Upper lobe of left lung (tissue), 6 donors: ENCODE data around the gene SORBS2. TPM values are rescaled to one million over a fixed set of nuclear protein-coding genes. Genes with fewer than 3 reads are reported as not detected.

ENCODE experiments used
- ATAC-seq, 2 donors: fragments of 200-7000 bp; cut with Tn5 transposase; one replicate each; pipeline ENCODE4 v1.9.1; 2022; ENCODE audit warnings: mild to moderate bottlenecking in 2 of 2, moderate library complexity in 2 of 2; ENCODE audit not compliant: low FRiP score in 2 of 2
- DNase-seq, 2 donors: peaks; one replicate each; pipeline ENCODE4 v3.0.0-alpha.2; 2019 to 2020
- H3K27ac ChIP-seq, 4 donors: fragments of 200-600 bp; sonication (generic); one replicate each; pipeline ENCODE4 v1.5.1; 2016 to 2019
- H3K27me3 ChIP-seq, 4 donors: fragments of 200-600 bp; sonication (generic); one replicate each; pipeline ENCODE4 v1.5.1; 2017 to 2019
- H3K36me3 ChIP-seq, 4 donors: fragments of 200-600 bp; sonication (generic); one replicate each; pipeline ENCODE4 v1.5.1; 2016 to 2019
- H3K4me1 ChIP-seq, 4 donors: fragments of 200-600 bp; sonication (generic); one replicate each; pipeline ENCODE4 v1.5.1; 2018 to 2019
- H3K4me3 ChIP-seq, 4 donors: fragments of 200-600 bp; sonication (generic); one replicate each; pipeline ENCODE4 v1.5.1; 2017 to 2019; ENCODE audit warnings: mild to moderate bottlenecking in 2 of 4, moderate library complexity in 1 of 4
- H3K9me3 ChIP-seq, 4 donors: fragments of 200-600 bp; sonication (generic); one replicate each; pipeline ENCODE4 v1.5.1; 2018 to 2019
- EP300 ChIP-seq, 4 donors: sonication (generic); formaldehyde crosslinking; IDR thresholded peaks; one replicate each; pipeline ENCODE4 v1.5.1; 2017; ENCODE audit warnings: antibody characterized with exemption in 4 of 4, control low read depth in 2 of 4
- POLR2A ChIP-seq, 4 donors: fragments of 450-650 bp; IDR thresholded peaks; one replicate each; pipeline ENCODE4 v1.5.1; 2016 to 2017; ENCODE audit warnings: antibody characterized with exemption in 4 of 4, mild to moderate bottlenecking in 2 of 4
- POLR2AphosphoS5 ChIP-seq, 2 donors: sonication (generic); formaldehyde crosslinking; IDR thresholded peaks; one replicate each; pipeline ENCODE4 v1.5.1; 2017; ENCODE audit warnings: antibody characterized with exemption in 2 of 2
- WGBS, 2 donors: methylation state at CpG; one replicate each; pipeline ENCODE4 v1.1.5; 2017 to 2018; 5-methylcytosine and 5-hydroxymethylcytosine counted together
- total RNA-seq, 6 donors: library from RNA; depleted of rRNA in 4 of 6; stranded (reverse); fragments of >200 nt in 4 of 6; gene quantifications; one replicate each; pipeline versions ENCODE4 v1.1.0 to v1.2.1, GENCODE V29; 2016 to 2021
- TF ChIP-seq, protein P1 (sequence below), 6 experiments: fragments of 450-650 bp in 4 of 6; fragments of 200-600 bp in 2 of 6; sonication (generic) in 2 of 6; IDR thresholded peaks; one replicate each; pipeline ENCODE4 v1.5.1; 2016 to 2019; ENCODE audit warnings: antibody characterized with exemption in 6 of 6
- donor health status: DM: no; HTN: no; CAD: no; lungs with moderate emphysema.
- donor health status: DM: no; HTN: yes; CAD: no; lungs with severe emphysema.

The SORBS2 gene
- total RNA-seq, 6 donors from 2014 or later = 35.4 to 83.2 (median 58.1) TPM

DNA sequence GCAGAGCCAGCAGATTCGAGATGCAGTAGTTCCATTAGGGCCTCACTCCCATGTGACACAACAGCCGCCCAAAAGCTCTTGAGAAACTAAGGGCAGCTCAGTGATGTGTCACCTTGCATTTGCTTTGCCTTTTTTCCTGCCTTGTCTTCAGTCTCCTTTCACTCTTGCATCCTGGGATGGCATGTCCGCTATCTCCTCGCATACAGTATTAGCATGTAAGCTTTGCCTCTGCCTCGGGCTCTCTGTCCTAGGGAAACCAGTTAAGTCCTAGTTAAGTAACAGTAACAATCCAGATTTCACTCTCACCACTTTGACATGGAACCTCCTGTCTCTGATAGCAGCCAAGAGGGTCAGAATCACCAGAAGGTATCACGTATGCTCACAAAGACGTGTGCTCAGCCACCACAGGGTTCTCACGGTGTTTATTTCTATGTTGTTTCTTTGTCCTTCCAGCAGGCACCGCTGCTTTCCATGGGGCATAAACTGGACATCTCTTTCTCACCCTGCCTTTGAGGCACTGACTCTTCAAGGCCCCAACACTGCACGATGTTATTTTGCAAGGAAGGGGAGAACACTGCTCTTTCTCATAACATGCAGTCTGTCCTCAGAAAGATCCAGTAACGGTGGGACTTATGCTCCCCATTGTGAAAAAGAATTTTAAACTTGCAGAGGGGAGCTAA is 26.7 kb upstream of the SORBS2 start:
- ATAC-seq (peak in 1 of 2 donors; percentile 21), DNase-seq (no peak)
- no peak overlapping the region for H3K4me3 ChIP-seq
- no peaks in the 10 kb centered on the region for H3K27me3 ChIP-seq
- no peaks in the 10 kb centered on the region for H3K9me3 ChIP-seq
- WGBS, 2 donors = 86 to 92% methylated on average over 11 of the region's 11 CpGs
- H3K36me3 ChIP-seq = no peaks in the 10 kb centered on the region
- H3K27ac ChIP-seq = peak overlapping the region in 1 of 4 donors; percentile 44
- peaks cover 5 to 27% (median 20%) of the 10 kb centered on the region in 4 donors for H3K4me1 ChIP-seq
- no peak for TF ChIP-seq POLR2AphosphoS5 (IDR thresholded peaks at IDR 0.05)
- TF ChIP-seq POLR2A (IDR thresholded peaks at IDR 0.05) = no peak
- TF ChIP-seq, protein P1, sequence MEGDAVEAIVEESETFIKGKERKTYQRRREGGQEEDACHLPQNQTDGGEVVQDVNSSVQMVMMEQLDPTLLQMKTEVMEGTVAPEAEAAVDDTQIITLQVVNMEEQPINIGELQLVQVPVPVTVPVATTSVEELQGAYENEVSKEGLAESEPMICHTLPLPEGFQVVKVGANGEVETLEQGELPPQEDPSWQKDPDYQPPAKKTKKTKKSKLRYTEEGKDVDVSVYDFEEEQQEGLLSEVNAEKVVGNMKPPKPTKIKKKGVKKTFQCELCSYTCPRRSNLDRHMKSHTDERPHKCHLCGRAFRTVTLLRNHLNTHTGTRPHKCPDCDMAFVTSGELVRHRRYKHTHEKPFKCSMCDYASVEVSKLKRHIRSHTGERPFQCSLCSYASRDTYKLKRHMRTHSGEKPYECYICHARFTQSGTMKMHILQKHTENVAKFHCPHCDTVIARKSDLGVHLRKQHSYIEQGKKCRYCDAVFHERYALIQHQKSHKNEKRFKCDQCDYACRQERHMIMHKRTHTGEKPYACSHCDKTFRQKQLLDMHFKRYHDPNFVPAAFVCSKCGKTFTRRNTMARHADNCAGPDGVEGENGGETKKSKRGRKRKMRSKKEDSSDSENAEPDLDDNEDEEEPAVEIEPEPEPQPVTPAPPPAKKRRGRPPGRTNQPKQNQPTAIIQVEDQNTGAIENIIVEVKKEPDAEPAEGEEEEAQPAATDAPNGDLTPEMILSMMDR (IDR thresholded peaks at IDR 0.05) = no peak
- no peak for TF ChIP-seq EP300 (IDR thresholded peaks at IDR 0.05)

DNA sequence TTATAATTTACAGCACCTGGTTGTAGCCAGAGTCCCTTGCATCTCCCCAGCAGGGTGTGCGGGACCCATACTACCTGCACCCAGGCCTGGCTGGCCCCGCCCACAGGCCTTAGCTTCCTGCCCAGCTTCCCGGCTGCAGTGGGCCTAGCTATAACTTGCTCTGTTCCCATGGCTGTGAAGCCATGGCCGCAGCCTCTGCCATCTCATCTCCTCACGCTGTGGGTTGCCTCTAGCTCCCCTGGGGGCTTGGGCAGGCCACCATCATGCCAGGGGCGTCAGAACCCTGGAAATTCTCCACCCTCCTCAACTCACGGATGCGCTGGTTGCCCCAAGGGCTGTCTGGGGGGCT is 26.1 kb upstream of the SORBS2 start:
- Histone ChIP-seq H3K4me3 (no peak overlapping the region), H3K27me3 (no peaks in the 10 kb centered on the region), H3K9me3 (no peaks in the 10 kb centered on the region), H3K36me3 (no peaks in the 10 kb centered on the region), H3K27ac (peak overlapping the region in 1 of 4 donors; percentile 44), H3K4me1 (peaks cover 5 to 27% (median 20%) of the 10 kb centered on the region in 4 donors)
- ATAC-seq = no peak
- 83 to 88% methylated on average over 4 to 8 of the region's 8 CpGs for WGBS, 2 donors
- DNase-seq = peak in 1 of 2 donors; percentile 59
- TF ChIP-seq, protein P1 (IDR thresholded peaks at IDR 0.05) = no peak
- TF ChIP-seq EP300 (IDR thresholded peaks at IDR 0.05) (no peak), POLR2AphosphoS5 (IDR thresholded peaks at IDR 0.05) (no peak), POLR2A (IDR thresholded peaks at IDR 0.05) (no peak)

DNA sequence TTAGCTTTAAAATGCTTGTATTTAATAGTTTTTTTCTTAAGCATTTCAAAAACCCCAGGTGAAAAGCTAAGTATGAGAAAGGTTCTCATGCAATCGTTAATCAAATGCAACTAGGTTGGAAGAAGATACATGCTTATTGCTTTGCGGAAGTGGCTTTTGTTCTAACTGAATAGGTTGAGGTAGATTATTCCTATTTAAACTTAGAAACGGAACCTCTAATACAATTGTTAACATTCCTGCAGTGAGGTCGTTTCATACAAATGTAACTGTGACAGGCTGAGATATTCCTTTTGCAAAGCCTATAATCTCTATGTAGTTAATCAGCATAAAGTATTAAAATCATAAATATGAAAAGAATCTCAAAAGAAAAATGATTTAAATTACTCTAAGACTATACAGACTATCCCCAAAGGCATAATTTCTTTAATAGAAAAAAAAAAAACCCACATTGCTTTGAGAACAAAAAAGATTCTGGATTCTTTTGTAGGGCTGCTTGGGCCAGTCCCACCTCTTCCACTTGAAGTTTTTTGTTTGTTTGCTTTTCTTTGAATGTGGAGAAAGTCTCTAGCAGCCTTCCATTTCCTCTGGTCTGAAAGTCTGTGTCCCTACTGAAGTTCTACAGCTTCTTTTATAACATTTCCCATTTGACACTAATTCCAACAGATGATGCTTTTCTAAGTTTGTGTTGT is 25.6 kb upstream of the SORBS2 start:
- Histone ChIP-seq H3K36me3 (no peaks in the 10 kb centered on the region), H3K27me3 (no peaks in the 10 kb centered on the region), H3K9me3 (no peaks in the 10 kb centered on the region), H3K4me1 (peaks cover 5 to 27% (median 20%) of the 10 kb centered on the region in 4 donors), H3K4me3 (no peak overlapping the region), H3K27ac (peak overlapping the region in 1 of 4 donors; percentile 44)
- DNase-seq = no peak
- no peak for TF ChIP-seq POLR2AphosphoS5 (IDR thresholded peaks at IDR 0.05)
- TF ChIP-seq, protein P1 (IDR thresholded peaks at IDR 0.05) = no peak
- no peak for TF ChIP-seq POLR2A (IDR thresholded peaks at IDR 0.05)
- no peak for TF ChIP-seq EP300 (IDR thresholded peaks at IDR 0.05)
- 52 to 59% methylated on average over 4 of the region's 4 CpGs for WGBS, 2 donors
- ATAC-seq = no peak

DNA sequence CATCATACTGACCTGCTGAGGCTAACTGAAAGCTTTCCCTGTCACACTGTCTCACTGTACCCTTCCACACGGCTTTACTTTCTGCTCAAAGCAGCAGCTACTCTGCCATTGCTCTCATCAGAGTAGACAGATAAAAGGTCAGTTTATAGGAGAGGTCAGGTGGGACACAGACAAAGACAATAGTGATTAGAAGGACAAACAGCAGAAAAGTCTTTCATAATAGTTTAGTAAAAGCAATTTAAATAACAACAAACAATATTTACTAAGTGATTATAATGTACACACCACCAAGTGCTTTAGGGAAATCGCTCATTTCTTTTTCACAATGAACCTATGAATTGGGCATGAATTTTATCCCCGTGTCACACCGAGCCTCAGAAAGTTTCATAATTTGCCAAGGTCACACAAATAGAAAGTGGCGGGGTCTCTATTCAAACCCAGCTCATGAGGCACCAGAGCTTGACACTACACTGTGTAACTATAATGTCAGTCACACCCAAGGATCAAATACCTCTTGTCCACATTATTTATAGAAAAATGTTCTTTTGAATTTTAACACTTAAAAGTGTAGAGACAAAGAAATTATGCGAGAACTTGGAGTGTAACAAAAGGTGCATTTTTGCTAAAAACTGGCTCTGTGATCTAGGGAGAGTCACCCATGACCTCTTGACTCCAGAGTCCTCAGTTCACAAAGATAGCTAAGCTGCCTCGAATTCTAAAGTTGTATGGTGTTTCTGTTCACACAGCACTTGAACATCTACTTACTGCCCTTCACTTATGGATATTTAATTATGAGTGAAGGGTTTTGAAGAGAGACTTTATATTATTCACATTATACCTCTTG is 24.5 kb upstream of the SORBS2 start:
- H3K27me3 ChIP-seq = no peaks in the 10 kb centered on the region
- no peak overlapping the region for H3K27ac ChIP-seq
- no peaks in the 10 kb centered on the region for H3K9me3 ChIP-seq
- DNase-seq = no peak
- no peak for TF ChIP-seq POLR2AphosphoS5 (IDR thresholded peaks at IDR 0.05)
- TF ChIP-seq POLR2A (IDR thresholded peaks at IDR 0.05) = no peak
- TF ChIP-seq EP300 (IDR thresholded peaks at IDR 0.05) = no peak
- TF ChIP-seq, protein P1 (IDR thresholded peaks at IDR 0.05) = no peak
- 70 to 73% methylated on average over 7 of the region's 7 CpGs for WGBS, 2 donors
- no peaks in the 10 kb centered on the region for H3K36me3 ChIP-seq
- H3K4me1 ChIP-seq = peaks cover 5 to 27% (median 20%) of the 10 kb centered on the region in 4 donors
- no peak overlapping the region for H3K4me3 ChIP-seq
- ATAC-seq = no peak
